H9 (cell line): ENCODE results near the gene GIT2. TPM values are rescaled to one million over a fixed set of nuclear protein-coding genes. Genes with fewer than 3 reads are reported as not detected.

Source experiments
- DNase-seq: peaks from one replicate; pipeline ENCODE4 v3.0.0-alpha.2; 2017
- H2AFZ ChIP-seq: one replicate; pipeline ENCODE4 v1.6.1; 2013; ENCODE audit warnings: mild to moderate bottlenecking, low read length, control low read depth, moderate library complexity
- H2AK5ac ChIP-seq: 2 replicates; pipeline ENCODE4 v1.6.1; 2013; ENCODE audit warnings: low read length, control low read depth, mixed read lengths; ENCODE audit not compliant: insufficient read length
- H2BK120ac ChIP-seq: one replicate; pipeline ENCODE4 v1.6.1; 2013; ENCODE audit warnings: low read depth, mild to moderate bottlenecking, low read length, control low read depth, inconsistent platforms; ENCODE audit not compliant: poor library complexity, severe bottlenecking
- H2BK12ac ChIP-seq: 2 replicates; pipeline ENCODE4 v1.6.1; 2013; ENCODE audit warnings: low read length, control low read depth, mixed read lengths, low read depth; ENCODE audit not compliant: insufficient read length
- H2BK15ac ChIP-seq: 2 replicates; pipeline ENCODE4 v1.6.1; 2013; ENCODE audit warnings: low read depth, low read length, control low read depth
- H2BK20ac ChIP-seq: one replicate; pipeline ENCODE4 v1.6.1; 2013; ENCODE audit warnings: low read depth, mild to moderate bottlenecking, low read length, control low read depth, inconsistent platforms; ENCODE audit not compliant: poor library complexity, severe bottlenecking
- H2BK5ac ChIP-seq: 2 replicates; pipeline ENCODE4 v1.6.1; 2013; ENCODE audit warnings: low read length, control low read depth, mixed read lengths; ENCODE audit not compliant: insufficient read length
- H3K14ac ChIP-seq: 2 replicates; pipeline ENCODE4 v1.6.1; 2013; ENCODE audit warnings: low read length, control low read depth; ENCODE audit not compliant: insufficient read depth
- H3K18ac ChIP-seq: 2 replicates; pipeline ENCODE4 v1.6.1; 2013; ENCODE audit warnings: low read depth, mild to moderate bottlenecking, mixed read lengths, low read length, control low read depth; ENCODE audit not compliant: insufficient read length
- H3K23ac ChIP-seq: 2 replicates; pipeline ENCODE4 v1.6.1; 2013; ENCODE audit warnings: low read length, control low read depth, mixed read lengths, low read depth; ENCODE audit not compliant: insufficient read length
- H3K23me2 ChIP-seq: 2 replicates; pipeline ENCODE4 v1.6.1; 2013; ENCODE audit warnings: low read depth, mild to moderate bottlenecking, mixed read lengths, low read length, control low read depth; ENCODE audit not compliant: insufficient read length, poor library complexity, severe bottlenecking
- H3K27ac ChIP-seq: 2 replicates; pipeline ENCODE4 v1.5.1; 2013; ENCODE audit warnings: low read length, control low read depth, mixed read lengths, low read depth; ENCODE audit not compliant: insufficient read length
- H3K27me3 ChIP-seq: 2 replicates; pipeline ENCODE4 v1.6.1; 2013; ENCODE audit warnings: low read length, control low read depth, inconsistent platforms; ENCODE audit not compliant: insufficient read depth
- H3K4ac ChIP-seq: 2 replicates; pipeline ENCODE4 v1.6.1; 2013; ENCODE audit warnings: low read depth, mild to moderate bottlenecking, control low read depth, inconsistent platforms, low read length, moderate library complexity
- H3K4me1 ChIP-seq: 2 replicates; pipeline ENCODE4 v1.6.1; 2013; ENCODE audit warnings: low read length, control low read depth, inconsistent platforms; ENCODE audit not compliant: insufficient read depth
- H3K4me2 ChIP-seq: 2 replicates; pipeline ENCODE4 v1.6.1; 2013; ENCODE audit warnings: low read length, control low read depth, mixed read lengths; ENCODE audit not compliant: insufficient read length, insufficient read depth
- H3K56ac ChIP-seq: 2 replicates; pipeline ENCODE4 v1.6.1; 2013; ENCODE audit warnings: low read depth, mild to moderate bottlenecking, mixed read lengths, low read length, control low read depth; ENCODE audit not compliant: insufficient read length
- H3K79me1 ChIP-seq: 2 replicates; pipeline ENCODE4 v1.6.1; 2013; ENCODE audit warnings: low read depth, mild to moderate bottlenecking, moderate library complexity, low read length, control low read depth, inconsistent platforms; ENCODE audit not compliant: insufficient read depth, poor library complexity, severe bottlenecking
- H3K79me2 ChIP-seq: 2 replicates; pipeline ENCODE4 v1.6.1; 2013; ENCODE audit warnings: low read length, control low read depth, inconsistent platforms; ENCODE audit not compliant: insufficient read depth
- H3K9ac ChIP-seq: 2 replicates; pipeline ENCODE4 v1.6.1; 2013; ENCODE audit warnings: low read length, control low read depth, mixed read lengths; ENCODE audit not compliant: insufficient read length; ENCODE audit errors: extremely low read depth
- H3K9me3 ChIP-seq: one replicate; pipeline ENCODE4 v1.6.1; 2013; ENCODE audit warnings: low read depth, low read length, inconsistent platforms; ENCODE audit not compliant: control insufficient read depth
- H3T11ph ChIP-seq: one replicate; pipeline ENCODE4 v1.6.1; 2013; ENCODE audit warnings: mild to moderate bottlenecking, low read length, control low read depth, inconsistent platforms
- H4K20me1 ChIP-seq: one replicate; pipeline ENCODE4 v1.6.1; 2013; ENCODE audit not compliant: control insufficient read depth, insufficient read length, insufficient read depth
- H4K5ac ChIP-seq: 2 replicates; pipeline ENCODE4 v1.6.1; 2013; ENCODE audit warnings: low read depth, mild to moderate bottlenecking, mixed read lengths, low read length, control low read depth; ENCODE audit not compliant: insufficient read length
- H4K8ac ChIP-seq: replicated peaks from 2 replicates; pipeline ENCODE4 v1.6.1; 2013; ENCODE audit warnings: low read length, control low read depth, mixed read lengths, low read depth; ENCODE audit not compliant: insufficient read length
- H4K91ac ChIP-seq: 2 replicates; pipeline ENCODE4 v1.6.1; 2013; ENCODE audit warnings: low read depth, mild to moderate bottlenecking, moderate library complexity, mixed read lengths, low read length, control low read depth; ENCODE audit not compliant: insufficient read length
- H3K27ac Mint-ChIP-seq, 3 experiments: 2 replicates in 2 of 3; 3 replicates in 1 of 3; pipeline ENCODE4 v1.8.0; 2020 to 2021; ENCODE audit warnings: mixed read lengths in 3 of 3, mild to moderate bottlenecking in 1 of 3, moderate library complexity in 1 of 3
- H3K27me3 Mint-ChIP-seq: 2 replicates; pipeline ENCODE4 v1.8.0; 2021; ENCODE audit warnings: low read depth, mild to moderate bottlenecking, moderate library complexity, mixed read lengths
- H3K36me3 Mint-ChIP-seq, 3 experiments: 2 replicates in 2 of 3; 3 replicates in 1 of 3; pipeline ENCODE4 v1.8.0; 2020 to 2021; ENCODE audit warnings: low read depth in 3 of 3, mixed read lengths in 3 of 3; ENCODE audit not compliant: insufficient read depth in 1 of 3
- H3K4me1 Mint-ChIP-seq, 2 experiments: 2 replicates each; pipeline ENCODE4 v1.8.0; 2020; ENCODE audit warnings: mixed read lengths in 2 of 2
- H3K4me3 Mint-ChIP-seq, 2 experiments: 2 replicates in 1 of 2; 3 replicates in 1 of 2; pipeline ENCODE4 v1.8.0; 2020 to 2021; ENCODE audit warnings: mild to moderate bottlenecking in 2 of 2, mixed read lengths in 2 of 2, moderate library complexity in 1 of 2
- H3K9me3 Mint-ChIP-seq, 2 experiments: 2 replicates in 1 of 2; 3 replicates in 1 of 2; pipeline ENCODE4 v1.8.0; 2020; ENCODE audit warnings: mild to moderate bottlenecking in 2 of 2, mixed read lengths in 2 of 2, moderate library complexity in 1 of 2
- WGBS: extraction: QIAGEN DNeasy Blood & Tissue Kit; methylation state at CpG from one replicate; pipeline ENCODE4 v1.1.7; 2013; ENCODE audit warnings: missing lambda C conversion rate, low lambda C conversion rate, mixed read lengths; ENCODE audit not compliant: insufficient read length; ENCODE audit errors: extremely low coverage; 5-methylcytosine and 5-hydroxymethylcytosine counted together
- total RNA-seq: library from RNA; stranded (reverse); gene quantifications from 2 replicates; pipeline ENCODE4 v1.2.1, GENCODE V29; 2021
- TF ChIP-seq, protein P1 (sequence below): fragments of 200-600 bp; sonication (generic); conservative IDR thresholded peaks from 3 replicates; pipeline ENCODE4 v1.8.0; 2021; ENCODE audit warnings: antibody characterized with exemption, mild to moderate bottlenecking

The GIT2 gene
- total RNA-seq, 1 experiment from 2014 or later, result 27.0 TPM

- Mint-ChIP-seq H3K27ac (peak overlapping the region in 2 of 3 experiments; percentile 9 to 54; a peak in 4 of 7 replicates), H3K9me3 (no peaks in the 10 kb centered on the region), H3K27me3 (no peaks in the 10 kb centered on the region), H3K36me3 (peaks cover 12 to 49% (median 35%) of the 10 kb centered on the region in 3 experiments; a peak in 6 of 7 replicates), H3K4me3 (no peak overlapping the region), H3K4me1 (peaks cover 12 to 14% of the 10 kb centered on the region in 2 experiments)
- Histone ChIP-seq H3K4me1 (no peaks in the 10 kb centered on the region), H3K9me3 (no peaks in the 10 kb centered on the region), H4K8ac (no peak overlapping the region), H2BK12ac (no peak overlapping the region), H4K20me1 (peaks cover 4% of the 10 kb centered on the region), H2BK120ac (no peak overlapping the region), H3K79me1 (no peaks in the 10 kb centered on the region), H4K5ac (no peak overlapping the region), H2BK20ac (no peak overlapping the region), H3K23ac (no peak overlapping the region), H3K27ac (no peak overlapping the region), H3K9ac (no peak overlapping the region), H3K23me2 (no peaks in the 10 kb centered on the region), H3K56ac (no peak overlapping the region), H2BK15ac (no peak overlapping the region), H2BK5ac (no peak overlapping the region), H4K91ac (no peak overlapping the region), H2AFZ (no peak overlapping the region), H3K4ac (no peak overlapping the region), H3K27me3 (no peaks in the 10 kb centered on the region), H3T11ph (no peak overlapping the region), H2AK5ac (no peak overlapping the region), H3K14ac (no peak overlapping the region; the same call in 1 of the 2 replicates), H3K79me2 (no peaks in the 10 kb centered on the region), H3K18ac (no peak overlapping the region), H3K4me2 (no peak overlapping the region)
- no CpG with 5 or more reads among the region's 8 CpGs for WGBS
- no peak for DNase-seq
- TF ChIP-seq, protein P1, sequence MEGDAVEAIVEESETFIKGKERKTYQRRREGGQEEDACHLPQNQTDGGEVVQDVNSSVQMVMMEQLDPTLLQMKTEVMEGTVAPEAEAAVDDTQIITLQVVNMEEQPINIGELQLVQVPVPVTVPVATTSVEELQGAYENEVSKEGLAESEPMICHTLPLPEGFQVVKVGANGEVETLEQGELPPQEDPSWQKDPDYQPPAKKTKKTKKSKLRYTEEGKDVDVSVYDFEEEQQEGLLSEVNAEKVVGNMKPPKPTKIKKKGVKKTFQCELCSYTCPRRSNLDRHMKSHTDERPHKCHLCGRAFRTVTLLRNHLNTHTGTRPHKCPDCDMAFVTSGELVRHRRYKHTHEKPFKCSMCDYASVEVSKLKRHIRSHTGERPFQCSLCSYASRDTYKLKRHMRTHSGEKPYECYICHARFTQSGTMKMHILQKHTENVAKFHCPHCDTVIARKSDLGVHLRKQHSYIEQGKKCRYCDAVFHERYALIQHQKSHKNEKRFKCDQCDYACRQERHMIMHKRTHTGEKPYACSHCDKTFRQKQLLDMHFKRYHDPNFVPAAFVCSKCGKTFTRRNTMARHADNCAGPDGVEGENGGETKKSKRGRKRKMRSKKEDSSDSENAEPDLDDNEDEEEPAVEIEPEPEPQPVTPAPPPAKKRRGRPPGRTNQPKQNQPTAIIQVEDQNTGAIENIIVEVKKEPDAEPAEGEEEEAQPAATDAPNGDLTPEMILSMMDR, result no peak
Measured at GRCh38 chr12:109952873-109953272, 43.3 kb downstream of the GIT2 start.
